ENCODE measurements around the gene SMPD3.

SMPD3 gene

GRCh38 chr16:68356249-68356918 is 91.9 kb downstream of the SMPD3 start:
- DNase-seq (ENCODE audit: low spot score), result no peak

GRCh38 chr16:68355447-68356248 is 92.7 kb downstream of the SMPD3 start:
- no peak for DNase-seq (ENCODE audit: low spot score)

GRCh38 chr16:68354816-68355215 is 93.5 kb downstream of the SMPD3 start:
- DNase-seq (ENCODE audit: low spot score), result no peak

- DNase-seq (ENCODE audit: low spot score), result no peak
Observed at GRCh38 chr16:68353366-68353765, 94.9 kb downstream of the SMPD3 start.

- DNase-seq (ENCODE audit: low spot score), result peak; percentile 18
Observed at GRCh38 chr16:68351991-68352431, 96.3 kb downstream of the SMPD3 start.

GRCh38 chr16:68351463-68351862 is 96.8 kb downstream of the SMPD3 start:
- DNase-seq (ENCODE audit: low spot score), result no peak

- DNase-seq (ENCODE audit: low spot score), result no peak
Observed at GRCh38 chr16:68350813-68351350, 97.4 kb downstream of the SMPD3 start.

GRCh38 chr16:68349838-68350410 is 98.4 kb downstream of the SMPD3 start:
- no peak for DNase-seq (ENCODE audit: low spot score)

- no peak for DNase-seq (ENCODE audit: low spot score)
Observed at GRCh38 chr16:68348639-68349445, 99.5 kb downstream of the SMPD3 start.

- DNase-seq (ENCODE audit: low spot score), result no peak
Observed at GRCh38 chr16:68347605-68348004, 100.7 kb downstream of the SMPD3 start.

- no peak for DNase-seq (ENCODE audit: low spot score)
Observed at GRCh38 chr16:68346892-68347480, 101.3 kb downstream of the SMPD3 start.

GRCh38 chr16:68345958-68346635 is 102.2 kb downstream of the SMPD3 start:
- DNase-seq (ENCODE audit: low spot score), result no peak

GRCh38 chr16:68345351-68345810 is 102.9 kb downstream of the SMPD3 start:
- DNase-seq (ENCODE audit: low spot score), result no peak

GRCh38 chr16:68344252-68344651 is 104.1 kb downstream of the SMPD3 start:
- DNase-seq (ENCODE audit: low spot score), result no peak

- no peak for DNase-seq (ENCODE audit: low spot score)
Observed at GRCh38 chr16:68343137-68343536, 105.2 kb downstream of the SMPD3 start.

GRCh38 chr16:68342620-68343019 is 105.7 kb downstream of the SMPD3 start:
- DNase-seq (ENCODE audit: low spot score), result no peak

- no peak for DNase-seq (ENCODE audit: low spot score)
Observed at GRCh38 chr16:68339214-68339613, 109.1 kb downstream of the SMPD3 start.

- DNase-seq (ENCODE audit: low spot score), result no peak
Observed at GRCh38 chr16:68338326-68339119, 109.8 kb downstream of the SMPD3 start.

GRCh38 chr16:68335175-68335574 is 113.1 kb downstream of the SMPD3 start:
- DNase-seq (ENCODE audit: low spot score), result no peak

Measured in kidney tubule cell (primary cell).